NCI-H2227 (cell line): ENCODE data around the gene SLC9A5.

Experiments
- DNase-seq: peaks from one replicate; lab custom pipeline; 2025; ENCODE audit not compliant: unreplicated experiment; lab: John Stamatoyannopoulos, UW

The SLC9A5 gene

DNA sequence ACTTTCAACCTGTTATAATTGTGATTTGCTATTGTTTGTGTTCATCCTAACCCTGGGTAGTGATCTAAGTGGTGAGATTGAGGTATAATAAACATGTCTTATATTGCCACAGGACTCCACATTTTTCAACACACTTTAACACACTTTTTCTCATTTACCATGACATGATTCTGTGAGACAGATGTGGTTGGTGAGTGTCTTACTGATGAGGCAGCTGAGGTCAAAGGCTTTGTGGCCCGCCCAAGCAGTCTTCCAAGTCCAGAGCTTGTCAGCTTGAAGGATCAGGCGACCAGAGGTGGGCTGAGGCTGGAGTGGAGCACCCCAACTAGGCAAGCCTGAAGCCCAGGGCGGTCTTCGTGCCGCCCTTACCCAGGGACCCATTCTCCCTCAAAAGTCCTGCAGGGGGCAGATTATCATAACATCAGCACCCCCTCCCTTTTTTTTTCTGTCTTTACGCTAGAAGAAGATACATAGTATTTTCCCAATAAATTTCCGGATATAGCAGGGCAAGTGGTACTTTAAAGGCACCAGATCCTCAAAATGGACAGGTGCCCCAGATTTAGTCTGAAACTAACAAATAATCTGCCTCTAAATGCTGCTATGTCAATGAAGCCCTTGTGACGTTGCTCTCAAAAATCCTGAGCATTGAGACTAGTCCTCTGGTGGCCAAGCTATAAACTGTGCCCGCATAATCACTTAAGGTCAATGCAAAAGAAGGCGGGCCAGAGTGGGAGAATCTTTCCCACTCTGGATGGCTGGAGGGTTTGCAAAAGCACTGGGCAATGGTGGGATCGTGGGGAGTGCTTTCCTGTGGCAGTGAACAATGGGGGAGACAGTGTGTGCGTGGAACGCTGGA lies 56.7 kb downstream of the SLC9A5 start:
- DNase-seq: no peak

DNA sequence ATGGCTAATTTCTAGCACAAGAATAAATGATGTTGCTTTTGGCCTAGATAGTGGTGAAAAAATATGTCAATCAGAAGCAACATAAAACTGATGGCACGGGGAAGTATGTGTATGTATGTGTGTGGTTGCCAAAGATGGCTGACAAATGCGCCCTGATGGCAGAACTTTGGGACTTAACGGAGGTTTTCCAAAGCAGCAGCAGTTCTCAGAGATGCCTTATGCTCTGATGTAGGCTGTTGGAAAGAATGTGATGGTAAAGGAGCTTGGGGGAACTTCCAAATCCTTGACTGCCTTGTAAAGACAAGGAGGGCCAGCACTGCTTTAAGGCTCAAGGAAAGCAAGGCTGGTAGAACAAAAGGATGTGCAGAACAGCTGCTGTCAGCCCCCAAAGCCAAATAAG lies 61.8 kb downstream of the SLC9A5 start:
- DNase-seq: no peak

DNA sequence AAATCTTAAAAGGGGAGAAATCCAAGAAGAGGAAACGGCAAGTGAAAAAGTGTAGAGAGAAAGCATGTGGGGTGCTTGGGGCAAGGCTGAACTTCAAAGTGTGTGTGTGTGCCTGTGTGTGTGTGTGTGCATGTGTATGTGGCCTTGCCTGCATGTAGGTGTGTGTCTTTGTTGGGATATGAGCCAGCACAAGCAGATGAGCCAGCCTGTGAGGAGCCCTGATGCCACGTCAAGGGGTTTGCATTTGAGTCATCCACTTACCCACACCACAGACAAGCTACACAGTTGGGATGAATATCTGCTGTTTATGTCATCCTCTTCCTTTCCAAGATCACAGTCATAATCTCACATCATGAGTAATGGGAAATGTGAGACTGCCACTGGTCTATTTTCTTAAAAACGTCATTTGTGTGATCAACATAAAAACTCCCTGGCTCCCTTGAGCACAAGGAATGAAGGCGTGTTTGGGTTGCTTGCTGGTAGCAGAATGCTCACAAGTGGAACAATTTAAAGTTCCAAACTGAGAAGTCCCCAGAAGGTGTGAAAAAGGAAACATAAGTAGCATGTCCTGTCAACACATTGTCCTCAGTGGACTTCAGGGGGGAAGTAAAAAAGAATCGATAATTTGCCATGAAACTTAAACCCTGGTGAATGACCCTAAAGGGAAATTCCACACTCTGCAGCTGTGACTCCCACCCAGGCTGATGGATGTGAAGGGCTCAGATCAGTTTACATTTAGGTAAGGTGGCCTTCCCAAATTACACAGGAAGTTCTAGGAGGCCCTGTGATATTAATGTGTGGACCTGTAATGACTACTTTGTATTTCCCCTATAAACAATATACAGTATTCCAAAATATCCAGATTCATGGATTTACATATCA lies 63.1 kb downstream of the SLC9A5 start:
- no peak for DNase-seq

DNA sequence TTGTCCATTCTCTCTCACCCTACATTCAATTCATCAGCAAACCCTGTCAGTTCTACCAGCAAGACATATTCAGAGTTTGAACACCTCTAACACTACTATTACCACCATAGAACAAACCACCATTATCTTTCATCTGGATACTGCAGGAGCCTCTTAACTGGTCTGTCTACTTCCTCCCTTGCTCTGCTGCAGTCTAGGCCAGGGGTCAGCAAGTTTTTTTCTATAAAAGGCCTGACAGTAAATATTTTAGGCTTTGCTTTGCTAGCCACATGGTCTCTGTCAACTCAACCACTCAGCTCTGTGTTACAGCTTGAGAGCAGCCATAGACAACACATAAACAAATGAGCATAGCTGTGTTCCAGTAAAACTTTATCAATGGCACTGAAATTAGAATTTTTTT lies 63.9 kb downstream of the SLC9A5 start:
- DNase-seq: no peak

DNA sequence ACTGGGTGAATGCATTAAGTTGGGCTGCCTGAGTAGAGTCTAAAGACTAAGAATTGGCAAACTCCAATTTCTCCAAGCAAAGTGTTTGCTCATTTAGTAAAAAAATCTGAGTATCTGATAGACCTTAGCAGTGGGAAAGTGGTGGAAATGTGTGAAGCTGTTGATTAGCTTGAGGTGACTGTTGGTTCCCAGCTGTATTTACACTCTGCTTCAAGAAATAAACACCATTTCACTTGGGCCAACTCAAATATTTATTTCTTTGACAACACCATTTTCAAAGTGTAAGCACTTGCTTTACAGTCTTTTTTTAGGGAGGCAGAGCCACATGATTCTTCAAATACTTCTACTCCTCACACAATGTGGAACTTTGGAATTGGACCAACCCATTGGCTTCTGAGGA lies 69.1 kb downstream of the SLC9A5 start:
- DNase-seq: no peak
